ENCODE results near the gene AVPR2.
A peak's percentile ranks its signal among the peaks of the same experiment; 100 is the strongest.

The AVPR2 gene

GRCh38 chrX:153945956-153946943 is 41.8 kb downstream of the AVPR2 start:
- Histone ChIP-seq H3K27me3 (peaks cover 44% of the 10 kb centered on the region), H3K4me1 (peaks cover 92% of the 10 kb centered on the region), H3K4me3 (no peak overlapping the region), H3K4me2 (peak overlapping the region; percentile 65), H3K36me3 (peaks cover 21% of the 10 kb centered on the region), H3K27ac (peak overlapping the region; percentile 42), H4K20me1 (peaks cover 94% of the 10 kb centered on the region), H3K9ac (no peak overlapping the region), H3K9me3 (no peaks in the 10 kb centered on the region)
- no peak for TF ChIP-seq Cebpa-rat (IDR thresholded peaks at IDR 0.05)

- Histone ChIP-seq H3K36me3 (peaks cover 30% of the 10 kb centered on the region), H3K9ac (0 out of 2 replicates have a peak overlapping the region, but pooled peaks have one; percentile 56), H3K4me1 (peaks cover 97% of the 10 kb centered on the region), H3K27ac (peak overlapping the region; percentile 68), H3K9me3 (no peaks in the 10 kb centered on the region), H3K4me3 (no peak overlapping the region), H3K27me3 (peaks cover 36% of the 10 kb centered on the region), H4K20me1 (peaks cover 97% of the 10 kb centered on the region), H3K4me2 (peak overlapping the region; percentile 65)
- no peak for TF ChIP-seq Cebpa-rat (IDR thresholded peaks at IDR 0.05)
Observed at GRCh38 chrX:153947009-153947769, 42.7 kb downstream of the AVPR2 start.

- Histone ChIP-seq H3K4me2 (peak overlapping the region; percentile 65), H3K27me3 (peaks cover 27% of the 10 kb centered on the region), H3K4me3 (no peak overlapping the region), H3K9me3 (no peaks in the 10 kb centered on the region), H3K4me1 (peaks cover 97% of the 10 kb centered on the region), H3K36me3 (peaks cover 39% of the 10 kb centered on the region), H3K27ac (peak overlapping the region; percentile 68), H4K20me1 (peaks cover 97% of the 10 kb centered on the region), H3K9ac (peak overlapping the region; percentile 56; the same call in 1 of the 2 replicates)
- TF ChIP-seq Cebpa-rat (IDR thresholded peaks at IDR 0.05), result no peak
Observed at GRCh38 chrX:153948002-153948466, 43.6 kb downstream of the AVPR2 start.

GRCh38 chrX:153948847-153949805 is 44.7 kb downstream of the AVPR2 start:
- Histone ChIP-seq H3K9me3 (no peaks in the 10 kb centered on the region), H3K27me3 (peaks cover 17% of the 10 kb centered on the region), H3K36me3 (peaks cover 48% of the 10 kb centered on the region), H3K4me1 (peaks cover 97% of the 10 kb centered on the region), H3K4me2 (peak overlapping the region; percentile 65), H3K4me3 (no peak overlapping the region), H4K20me1 (peaks cover 97% of the 10 kb centered on the region), H3K27ac (peak overlapping the region; percentile 71), H3K9ac (peak overlapping the region; percentile 56)
- no peak for TF ChIP-seq Cebpa-rat (IDR thresholded peaks at IDR 0.05)

- peaks cover 88% of the 10 kb centered on the region for H3K4me1 ChIP-seq
- peak overlapping the region; percentile 56 for H3K9ac ChIP-seq
- H3K9me3 ChIP-seq, result no peaks in the 10 kb centered on the region
- peak overlapping the region; percentile 71 for H3K27ac ChIP-seq
- H3K27me3 ChIP-seq, result peaks cover 8% of the 10 kb centered on the region; the same call in 1 of the 2 replicates
- H4K20me1 ChIP-seq, result peaks cover 97% of the 10 kb centered on the region
- H3K4me2 ChIP-seq, result peak overlapping the region; percentile 65
- TF ChIP-seq Cebpa-rat (IDR thresholded peaks at IDR 0.05), result no peak
- H3K36me3 ChIP-seq, result peaks cover 58% of the 10 kb centered on the region
- no peak overlapping the region for H3K4me3 ChIP-seq
Observed at GRCh38 chrX:153950127-153950526, 45.7 kb downstream of the AVPR2 start.

GRCh38 chrX:153951683-153952372 is 47.4 kb downstream of the AVPR2 start:
- no peak overlapping the region for H3K4me3 ChIP-seq
- H3K4me2 ChIP-seq, result peak overlapping the region; percentile 65
- H4K20me1 ChIP-seq, result peaks cover 98% of the 10 kb centered on the region
- no peaks in the 10 kb centered on the region for H3K27me3 ChIP-seq
- H3K4me1 ChIP-seq, result peaks cover 72% of the 10 kb centered on the region
- no peak for TF ChIP-seq Cebpa-rat (IDR thresholded peaks at IDR 0.05)
- peaks cover 75% of the 10 kb centered on the region for H3K36me3 ChIP-seq
- H3K9ac ChIP-seq, result no peak overlapping the region
- no peaks in the 10 kb centered on the region for H3K9me3 ChIP-seq
- peak overlapping the region; percentile 35 for H3K27ac ChIP-seq

GRCh38 chrX:153952373-153953026 is 48.0 kb downstream of the AVPR2 start:
- no peak overlapping the region for H3K9ac ChIP-seq
- no peaks in the 10 kb centered on the region for H3K27me3 ChIP-seq
- no peak overlapping the region for H3K4me3 ChIP-seq
- peaks cover 66% of the 10 kb centered on the region for H3K4me1 ChIP-seq
- peak overlapping the region; percentile 35 for H3K27ac ChIP-seq
- no peak for TF ChIP-seq Cebpa-rat (IDR thresholded peaks at IDR 0.05)
- H4K20me1 ChIP-seq, result peaks cover 98% of the 10 kb centered on the region
- no peaks in the 10 kb centered on the region for H3K9me3 ChIP-seq
- H3K36me3 ChIP-seq, result peaks cover 82% of the 10 kb centered on the region
- peak overlapping the region; percentile 35 for H3K4me2 ChIP-seq

- Histone ChIP-seq H3K27ac (no peak overlapping the region), H3K36me3 (peaks cover 91% of the 10 kb centered on the region)
Observed at GRCh38 chrX:153953342-153953830, 48.9 kb downstream of the AVPR2 start.

More at GRCh38 chrX:153953342-153953830, 48.9 kb downstream of the AVPR2 start:
- Histone ChIP-seq H3K4me3 (no peak overlapping the region), H3K9me3 (no peaks in the 10 kb centered on the region), H3K27me3 (no peaks in the 10 kb centered on the region), H3K4me2 (peak overlapping the region; percentile 35), H3K4me1 (peaks cover 57% of the 10 kb centered on the region), H3K9ac (no peak overlapping the region), H4K20me1 (peaks cover 98% of the 10 kb centered on the region)
- no peak for TF ChIP-seq Cebpa-rat (IDR thresholded peaks at IDR 0.05)
